Measurements from ENCODE around the gene NR1D1.

Gene NR1D1

GRCh38 chr17:40130352-40131042 lies 30.1 kb upstream of the NR1D1 start:
- Histone ChIP-seq H3K4me3 (ENCODE audit: insufficient read length, low read depth) (no peak overlapping the region), H3K36me3 (ENCODE audit: insufficient read depth, insufficient read length, low read length) (peaks cover 92% of the 10 kb centered on the region), H3K9me3 (ENCODE audit: insufficient read depth, low read length) (no peaks in the 10 kb centered on the region), H3K4me1 (ENCODE audit: insufficient read depth, insufficient read length) (no peaks in the 10 kb centered on the region), H3K27me3 (ENCODE audit: insufficient read depth, insufficient read length) (no peaks in the 10 kb centered on the region), H3K9ac (ENCODE audit: insufficient read length, low read depth) (no peak overlapping the region)
- TF ChIP-seq YY1 (IDR thresholded peaks at IDR 0.05; ENCODE audit: insufficient read depth, insufficient read length) (no peak), SUZ12 (IDR thresholded peaks at IDR 0.05; ENCODE audit: extremely low read depth, insufficient read depth, insufficient read length) (no peak), ZNF274 (IDR thresholded peaks at IDR 0.05; ENCODE audit: low read depth, low read length) (no peak)
- DNase-seq (ENCODE audit: low read depth, low spot score): no peak

DNA sequence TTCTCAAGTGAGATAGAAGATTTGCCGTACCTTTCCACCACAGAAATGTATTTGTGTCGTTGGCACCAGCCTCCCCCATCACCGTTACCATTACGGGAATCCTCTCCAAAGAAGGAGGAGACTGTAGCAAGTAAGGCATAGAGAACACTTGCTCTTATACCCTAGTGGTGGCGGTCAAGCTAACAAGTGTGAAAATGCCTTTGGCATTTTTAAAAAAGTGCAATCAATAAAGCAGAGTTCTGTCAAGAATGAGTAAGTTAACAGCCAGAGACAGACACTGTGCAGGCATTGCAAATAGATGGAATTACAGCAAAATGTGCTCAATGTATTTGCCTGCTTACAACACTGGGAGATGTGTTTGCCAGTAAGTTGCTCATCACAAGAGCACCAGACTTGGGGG lies 29.1 kb upstream of the NR1D1 start:
- Histone ChIP-seq H3K9me3 (ENCODE audit: insufficient read depth, low read length) (no peaks in the 10 kb centered on the region), H3K4me1 (ENCODE audit: insufficient read depth, insufficient read length) (no peaks in the 10 kb centered on the region), H3K36me3 (ENCODE audit: insufficient read depth, insufficient read length, low read length) (peaks cover 86% of the 10 kb centered on the region), H3K4me3 (ENCODE audit: insufficient read length, low read depth) (no peak overlapping the region), H3K27me3 (ENCODE audit: insufficient read depth, insufficient read length) (no peaks in the 10 kb centered on the region), H3K9ac (ENCODE audit: insufficient read length, low read depth) (no peak overlapping the region)
- DNase-seq (ENCODE audit: low read depth, low spot score): no peak
- no peak for TF ChIP-seq SUZ12 (IDR thresholded peaks at IDR 0.05; ENCODE audit: extremely low read depth, insufficient read depth, insufficient read length)
- TF ChIP-seq ZNF274 (IDR thresholded peaks at IDR 0.05; ENCODE audit: low read depth, low read length): no peak
- TF ChIP-seq YY1 (IDR thresholded peaks at IDR 0.05; ENCODE audit: insufficient read depth, insufficient read length): no peak

- peak overlapping the region; percentile 77 for H3K9ac ChIP-seq (ENCODE audit: insufficient read length, low read depth)
- DNase-seq (ENCODE audit: low read depth, low spot score): no peak
- peak overlapping the region; percentile 60 for H3K4me3 ChIP-seq (ENCODE audit: insufficient read length, low read depth)
- H3K36me3 ChIP-seq (ENCODE audit: insufficient read depth, insufficient read length, low read length): peaks cover 46% of the 10 kb centered on the region
- TF ChIP-seq SUZ12 (IDR thresholded peaks at IDR 0.05; ENCODE audit: extremely low read depth, insufficient read depth, insufficient read length): no peak
- TF ChIP-seq ZNF274 (IDR thresholded peaks at IDR 0.05; ENCODE audit: low read depth, low read length): no peak
- no peak for TF ChIP-seq YY1 (IDR thresholded peaks at IDR 0.05; ENCODE audit: insufficient read depth, insufficient read length)
- no peaks in the 10 kb centered on the region for H3K27me3 ChIP-seq (ENCODE audit: insufficient read depth, insufficient read length)
- H3K4me1 ChIP-seq (ENCODE audit: insufficient read depth, insufficient read length): peaks cover 3% of the 10 kb centered on the region
- H3K9me3 ChIP-seq (ENCODE audit: insufficient read depth, low read length): no peaks in the 10 kb centered on the region
Observed at GRCh38 chr17:40124279-40125141, 24.1 kb upstream of the NR1D1 start.

GRCh38 chr17:40123811-40124114 lies 23.4 kb upstream of the NR1D1 start:
- TF ChIP-seq YY1 (IDR thresholded peaks at IDR 0.05; ENCODE audit: insufficient read depth, insufficient read length) (no peak), ZNF274 (IDR thresholded peaks at IDR 0.05; ENCODE audit: low read depth, low read length) (no peak), SUZ12 (IDR thresholded peaks at IDR 0.05; ENCODE audit: extremely low read depth, insufficient read depth, insufficient read length) (no peak)
- H3K9me3 ChIP-seq (ENCODE audit: insufficient read depth, low read length): no peaks in the 10 kb centered on the region
- DNase-seq (ENCODE audit: low read depth, low spot score): no peak
- H3K4me1 ChIP-seq (ENCODE audit: insufficient read depth, insufficient read length): peaks cover 3% of the 10 kb centered on the region
- H3K36me3 ChIP-seq (ENCODE audit: insufficient read depth, insufficient read length, low read length): peaks cover 39% of the 10 kb centered on the region
- H3K4me3 ChIP-seq (ENCODE audit: insufficient read length, low read depth): peak overlapping the region; percentile 60
- peak overlapping the region; percentile 77 for H3K9ac ChIP-seq (ENCODE audit: insufficient read length, low read depth)
- no peaks in the 10 kb centered on the region for H3K27me3 ChIP-seq (ENCODE audit: insufficient read depth, insufficient read length)

GRCh38 chr17:40122999-40123810 lies 22.8 kb upstream of the NR1D1 start:
- no peak for TF ChIP-seq YY1 (IDR thresholded peaks at IDR 0.05; ENCODE audit: insufficient read depth, insufficient read length)
- TF ChIP-seq SUZ12 (IDR thresholded peaks at IDR 0.05; ENCODE audit: extremely low read depth, insufficient read depth, insufficient read length): no peak
- TF ChIP-seq ZNF274 (IDR thresholded peaks at IDR 0.05; ENCODE audit: low read depth, low read length): no peak
- peaks cover 3% of the 10 kb centered on the region for H3K4me1 ChIP-seq (ENCODE audit: insufficient read depth, insufficient read length)
- no peaks in the 10 kb centered on the region for H3K27me3 ChIP-seq (ENCODE audit: insufficient read depth, insufficient read length)
- H3K9ac ChIP-seq (ENCODE audit: insufficient read length, low read depth): peak overlapping the region; percentile 77
- H3K36me3 ChIP-seq (ENCODE audit: insufficient read depth, insufficient read length, low read length): peaks cover 37% of the 10 kb centered on the region
- no peak for DNase-seq (ENCODE audit: low read depth, low spot score)
- H3K9me3 ChIP-seq (ENCODE audit: insufficient read depth, low read length): no peaks in the 10 kb centered on the region
- H3K4me3 ChIP-seq (ENCODE audit: insufficient read length, low read depth): peak overlapping the region; percentile 60

DNA sequence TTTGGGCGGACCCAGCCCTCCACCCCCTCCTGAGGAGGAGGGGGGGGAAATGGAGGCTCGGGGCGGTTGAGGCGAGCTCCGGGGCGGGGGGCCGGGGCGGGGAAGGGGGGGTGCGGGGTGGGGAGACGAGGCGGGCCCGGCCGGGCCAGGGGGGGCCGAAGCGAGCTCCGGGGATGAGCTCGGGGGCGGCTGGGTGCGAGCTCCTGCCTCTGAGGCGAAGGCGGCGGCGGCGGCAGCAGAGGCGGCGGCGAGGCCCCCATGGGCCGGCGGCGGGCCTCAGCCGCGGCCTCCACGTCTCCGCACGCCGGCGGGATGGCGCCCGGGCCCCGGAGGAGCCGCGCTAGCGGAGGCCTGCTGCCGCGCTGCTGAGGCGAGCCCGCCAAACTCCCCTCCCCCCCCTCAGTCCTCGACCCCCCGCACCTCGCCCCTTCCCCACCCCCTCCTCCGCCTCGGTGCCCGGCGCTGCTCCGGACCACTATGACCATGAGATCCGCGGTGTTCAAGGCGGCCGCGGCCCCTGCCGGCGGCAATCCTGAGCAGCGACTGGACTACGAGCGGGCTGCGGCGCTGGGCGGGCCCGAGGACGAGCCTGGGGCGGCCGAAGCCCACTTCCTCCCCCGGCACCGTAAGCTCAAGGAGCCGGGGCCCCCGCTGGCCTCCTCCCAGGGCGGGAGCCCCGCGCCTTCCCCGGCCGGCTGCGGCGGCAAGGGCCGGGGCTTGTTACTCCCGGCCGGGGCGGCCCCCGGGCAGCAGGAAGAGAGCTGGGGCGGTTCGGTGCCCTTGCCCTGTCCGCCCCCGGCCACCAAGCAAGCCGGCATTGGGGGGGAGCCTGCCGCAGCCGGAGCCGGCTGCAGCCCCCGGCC lies 22.0 kb upstream of the NR1D1 start:
- Histone ChIP-seq H3K9me3 (ENCODE audit: insufficient read depth, low read length) (no peaks in the 10 kb centered on the region), H3K4me3 (ENCODE audit: insufficient read length, low read depth) (peak overlapping the region; percentile 60), H3K4me1 (ENCODE audit: insufficient read depth, insufficient read length) (peaks cover 3% of the 10 kb centered on the region), H3K36me3 (ENCODE audit: insufficient read depth, insufficient read length, low read length) (peaks cover 32% of the 10 kb centered on the region), H3K27me3 (ENCODE audit: insufficient read depth, insufficient read length) (no peaks in the 10 kb centered on the region), H3K9ac (ENCODE audit: insufficient read length, low read depth) (peak overlapping the region; percentile 78)
- DNase-seq (ENCODE audit: low read depth, low spot score): no peak
- no peak for TF ChIP-seq ZNF274 (IDR thresholded peaks at IDR 0.05; ENCODE audit: low read depth, low read length)
- TF ChIP-seq YY1 (IDR thresholded peaks at IDR 0.05; ENCODE audit: insufficient read depth, insufficient read length): no peak
- no peak for TF ChIP-seq SUZ12 (IDR thresholded peaks at IDR 0.05; ENCODE audit: extremely low read depth, insufficient read depth, insufficient read length)
